GM19467 (cell line): ENCODE measurements around the gene GSK3A.

Experiments
- ATAC-seq: cut with Tn5 transposase; IDR thresholded peaks from one replicate; pipeline ENCODE4 v1.9.1; 2021; ENCODE audit warnings: mild to moderate bottlenecking, moderate library complexity; ENCODE audit not compliant: unreplicated experiment

Gene GSK3A

GRCh38 chr19:42249769-42250168 lies 7.4 kb upstream of the GSK3A start:
- no peak for ATAC-seq

GRCh38 chr19:42249149-42249750 lies 6.8 kb upstream of the GSK3A start:
- no peak for ATAC-seq

- ATAC-seq: no peak
Observed at GRCh38 chr19:42248270-42249148, 6.1 kb upstream of the GSK3A start.

- ATAC-seq: no peak
Observed at GRCh38 chr19:42247640-42248199, 5.3 kb upstream of the GSK3A start.

GRCh38 chr19:42246922-42247639 lies 4.7 kb upstream of the GSK3A start:
- no peak for ATAC-seq

- no peak for ATAC-seq
Observed at GRCh38 chr19:42246143-42246921, 3.9 kb upstream of the GSK3A start.

GRCh38 chr19:42245231-42245630 lies 2.8 kb upstream of the GSK3A start:
- no peak for ATAC-seq

GRCh38 chr19:42244347-42245220 lies 2.2 kb upstream of the GSK3A start:
- ATAC-seq: peak; percentile 39

GRCh38 chr19:42242069-42242511 lies 312 bp downstream of the GSK3A start:
- ATAC-seq: no peak

- no peak for ATAC-seq
Observed at GRCh38 chr19:42241279-42241678, 1.1 kb downstream of the GSK3A start.

GRCh38 chr19:42239544-42240220 lies 2.7 kb downstream of the GSK3A start:
- no peak for ATAC-seq

GRCh38 chr19:42235181-42235580 lies 7.2 kb downstream of the GSK3A start:
- ATAC-seq: no peak

GRCh38 chr19:42234364-42234763 lies 8.0 kb downstream of the GSK3A start:
- no peak for ATAC-seq

GRCh38 chr19:42233678-42234292 lies 8.6 kb downstream of the GSK3A start:
- ATAC-seq: no peak

- no peak for ATAC-seq
Observed at GRCh38 chr19:42233106-42233505, 9.3 kb downstream of the GSK3A start.

GRCh38 chr19:42232435-42232834 lies 10.0 kb downstream of the GSK3A start:
- ATAC-seq: no peak

GRCh38 chr19:42230571-42230970 lies 11.8 kb downstream of the GSK3A start:
- no peak for ATAC-seq

- ATAC-seq: no peak
Observed at GRCh38 chr19:42229855-42230351, 12.5 kb downstream of the GSK3A start.
